Measurements from ENCODE around the gene HSD11B1. TPM values are rescaled to one million over a fixed set of nuclear protein-coding genes. Genes with fewer than 3 reads are reported as not detected.

The HSD11B1 gene
- total RNA-seq, 1 experiment from 2014 or later, result not detected

DNA sequence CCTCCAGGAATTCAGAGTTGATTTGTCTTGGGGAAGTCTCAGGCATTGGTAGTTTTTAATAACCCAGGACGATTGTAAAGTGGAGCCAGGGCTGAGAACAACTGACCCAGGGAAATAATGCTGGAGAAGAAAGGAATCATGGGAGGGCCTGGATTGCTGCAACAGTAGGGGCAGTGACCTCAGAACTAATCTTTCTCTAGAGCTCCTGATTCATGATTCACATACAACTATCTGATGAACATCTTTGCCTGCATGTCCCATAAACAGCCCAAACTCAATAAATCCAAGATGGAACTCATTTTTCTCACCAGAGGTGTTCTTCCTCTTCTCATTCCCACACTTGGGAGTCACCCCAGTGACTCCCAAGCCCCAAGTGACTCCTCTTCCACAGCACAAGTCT, 37.5 kb upstream of the HSD11B1 start:
- no peak for ATAC-seq
- no peak overlapping the region for H3K27ac Mint-ChIP-seq
- ChIA-PET POLR2A (no interaction called here), CTCF (no interaction called here)
- H3K36me3 Mint-ChIP-seq, result no peaks in the 10 kb centered on the region
- H3K4me3 Mint-ChIP-seq, result no peak overlapping the region
- no peak for DNase-seq (ENCODE audit: low spot score)
- no peaks in the 10 kb centered on the region; the same call in none of the 2 replicates for H3K27me3 Mint-ChIP-seq (ENCODE audit: low read depth)
- H3K9me3 Mint-ChIP-seq, result peaks cover 4% of the 10 kb centered on the region
- no peak for TF ChIP-seq TCF7 (CRISPR knock-in tag; IDR thresholded peaks at IDR 0.05; ENCODE audit: low read depth)
- TF ChIP-seq GTF2I (CRISPR knock-in tag; conservative IDR thresholded peaks at IDR 0.05), result no peak
- TF ChIP-seq ATF1 (CRISPR knock-in tag; IDR thresholded peaks at IDR 0.05), result no peak
- TF ChIP-seq MYBL2 (CRISPR knock-in tag; IDR thresholded peaks at IDR 0.05), result no peak
- TF ChIP-seq, protein P1, sequence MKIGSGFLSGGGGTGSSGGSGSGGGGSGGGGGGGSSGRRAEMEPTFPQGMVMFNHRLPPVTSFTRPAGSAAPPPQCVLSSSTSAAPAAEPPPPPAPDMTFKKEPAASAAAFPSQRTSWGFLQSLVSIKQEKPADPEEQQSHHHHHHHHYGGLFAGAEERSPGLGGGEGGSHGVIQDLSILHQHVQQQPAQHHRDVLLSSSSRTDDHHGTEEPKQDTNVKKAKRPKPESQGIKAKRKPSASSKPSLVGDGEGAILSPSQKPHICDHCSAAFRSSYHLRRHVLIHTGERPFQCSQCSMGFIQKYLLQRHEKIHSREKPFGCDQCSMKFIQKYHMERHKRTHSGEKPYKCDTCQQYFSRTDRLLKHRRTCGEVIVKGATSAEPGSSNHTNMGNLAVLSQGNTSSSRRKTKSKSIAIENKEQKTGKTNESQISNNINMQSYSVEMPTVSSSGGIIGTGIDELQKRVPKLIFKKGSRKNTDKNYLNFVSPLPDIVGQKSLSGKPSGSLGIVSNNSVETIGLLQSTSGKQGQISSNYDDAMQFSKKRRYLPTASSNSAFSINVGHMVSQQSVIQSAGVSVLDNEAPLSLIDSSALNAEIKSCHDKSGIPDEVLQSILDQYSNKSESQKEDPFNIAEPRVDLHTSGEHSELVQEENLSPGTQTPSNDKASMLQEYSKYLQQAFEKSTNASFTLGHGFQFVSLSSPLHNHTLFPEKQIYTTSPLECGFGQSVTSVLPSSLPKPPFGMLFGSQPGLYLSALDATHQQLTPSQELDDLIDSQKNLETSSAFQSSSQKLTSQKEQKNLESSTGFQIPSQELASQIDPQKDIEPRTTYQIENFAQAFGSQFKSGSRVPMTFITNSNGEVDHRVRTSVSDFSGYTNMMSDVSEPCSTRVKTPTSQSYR (CRISPR knock-in tag; IDR thresholded peaks at IDR 0.05), result no peak
- TF ChIP-seq, protein P2, sequence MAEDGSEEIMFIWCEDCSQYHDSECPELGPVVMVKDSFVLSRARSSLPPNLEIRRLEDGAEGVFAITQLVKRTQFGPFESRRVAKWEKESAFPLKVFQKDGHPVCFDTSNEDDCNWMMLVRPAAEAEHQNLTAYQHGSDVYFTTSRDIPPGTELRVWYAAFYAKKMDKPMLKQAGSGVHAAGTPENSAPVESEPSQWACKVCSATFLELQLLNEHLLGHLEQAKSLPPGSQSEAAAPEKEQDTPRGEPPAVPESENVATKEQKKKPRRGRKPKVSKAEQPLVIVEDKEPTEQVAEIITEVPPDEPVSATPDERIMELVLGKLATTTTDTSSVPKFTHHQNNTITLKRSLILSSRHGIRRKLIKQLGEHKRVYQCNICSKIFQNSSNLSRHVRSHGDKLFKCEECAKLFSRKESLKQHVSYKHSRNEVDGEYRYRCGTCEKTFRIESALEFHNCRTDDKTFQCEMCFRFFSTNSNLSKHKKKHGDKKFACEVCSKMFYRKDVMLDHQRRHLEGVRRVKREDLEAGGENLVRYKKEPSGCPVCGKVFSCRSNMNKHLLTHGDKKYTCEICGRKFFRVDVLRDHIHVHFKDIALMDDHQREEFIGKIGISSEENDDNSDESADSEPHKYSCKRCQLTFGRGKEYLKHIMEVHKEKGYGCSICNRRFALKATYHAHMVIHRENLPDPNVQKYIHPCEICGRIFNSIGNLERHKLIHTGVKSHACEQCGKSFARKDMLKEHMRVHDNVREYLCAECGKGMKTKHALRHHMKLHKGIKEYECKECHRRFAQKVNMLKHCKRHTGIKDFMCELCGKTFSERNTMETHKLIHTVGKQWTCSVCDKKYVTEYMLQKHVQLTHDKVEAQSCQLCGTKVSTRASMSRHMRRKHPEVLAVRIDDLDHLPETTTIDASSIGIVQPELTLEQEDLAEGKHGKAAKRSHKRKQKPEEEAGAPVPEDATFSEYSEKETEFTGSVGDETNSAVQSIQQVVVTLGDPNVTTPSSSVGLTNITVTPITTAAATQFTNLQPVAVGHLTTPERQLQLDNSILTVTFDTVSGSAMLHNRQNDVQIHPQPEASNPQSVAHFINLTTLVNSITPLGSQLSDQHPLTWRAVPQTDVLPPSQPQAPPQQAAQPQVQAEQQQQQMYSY (CRISPR knock-in tag; IDR thresholded peaks at IDR 0.05), result no peak
- TF ChIP-seq, protein P3, sequence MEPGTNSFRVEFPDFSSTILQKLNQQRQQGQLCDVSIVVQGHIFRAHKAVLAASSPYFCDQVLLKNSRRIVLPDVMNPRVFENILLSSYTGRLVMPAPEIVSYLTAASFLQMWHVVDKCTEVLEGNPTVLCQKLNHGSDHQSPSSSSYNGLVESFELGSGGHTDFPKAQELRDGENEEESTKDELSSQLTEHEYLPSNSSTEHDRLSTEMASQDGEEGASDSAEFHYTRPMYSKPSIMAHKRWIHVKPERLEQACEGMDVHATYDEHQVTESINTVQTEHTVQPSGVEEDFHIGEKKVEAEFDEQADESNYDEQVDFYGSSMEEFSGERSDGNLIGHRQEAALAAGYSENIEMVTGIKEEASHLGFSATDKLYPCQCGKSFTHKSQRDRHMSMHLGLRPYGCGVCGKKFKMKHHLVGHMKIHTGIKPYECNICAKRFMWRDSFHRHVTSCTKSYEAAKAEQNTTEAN (CRISPR knock-in tag; IDR thresholded peaks at IDR 0.05), result no peak
- TF ChIP-seq IRF2 (CRISPR knock-in tag; IDR thresholded peaks at IDR 0.05; ENCODE audit: borderline replicate concordance, low read depth), result no peak
- no peak for TF ChIP-seq ZNF232 (CRISPR knock-in tag; IDR thresholded peaks at IDR 0.05)
- TF ChIP-seq CREB1 (CRISPR knock-in tag; IDR thresholded peaks at IDR 0.05), result no peak
- TF ChIP-seq ZNF219 (CRISPR knock-in tag; IDR thresholded peaks at IDR 0.05; ENCODE audit: borderline replicate concordance), result no peak
- H3K4me1 Mint-ChIP-seq, result no peaks in the 10 kb centered on the region

DNA sequence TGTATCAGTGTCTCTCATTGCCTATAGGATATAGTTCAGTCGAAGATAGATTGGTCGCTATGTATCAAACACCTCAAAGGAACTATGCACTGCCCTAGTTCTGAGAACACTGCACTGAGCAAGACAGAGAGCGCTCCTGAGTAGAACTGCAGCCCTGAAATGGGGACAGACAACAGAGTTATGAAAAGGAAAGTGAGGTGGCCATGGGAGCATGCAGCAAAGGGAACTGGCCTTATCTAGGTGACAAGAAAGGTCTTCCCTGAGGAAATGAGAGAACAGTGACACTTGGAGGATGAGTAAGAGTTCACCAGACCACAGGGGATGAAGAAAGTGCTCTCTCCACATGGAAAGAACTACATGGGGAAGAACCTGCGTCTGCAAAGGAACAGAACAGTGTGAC, 36.9 kb upstream of the HSD11B1 start:
- no peak overlapping the region for H3K4me3 Mint-ChIP-seq
- H3K36me3 Mint-ChIP-seq, result no peaks in the 10 kb centered on the region
- no peak overlapping the region for H3K27ac Mint-ChIP-seq
- ChIA-PET POLR2A (no interaction called here), CTCF (no interaction called here)
- H3K4me1 Mint-ChIP-seq, result no peaks in the 10 kb centered on the region
- H3K9me3 Mint-ChIP-seq, result peaks cover 4% of the 10 kb centered on the region
- H3K27me3 Mint-ChIP-seq (ENCODE audit: low read depth), result peaks cover 3% of the 10 kb centered on the region
- no peak for ATAC-seq
- no peak for DNase-seq (ENCODE audit: low spot score)
- TF ChIP-seq SMAD4 (CRISPR knock-in tag; IDR thresholded peaks at IDR 0.05) (no peak), FOXJ3 (CRISPR knock-in tag; IDR thresholded peaks at IDR 0.05; ENCODE audit: borderline replicate concordance) (no peak), KAT7 (CRISPR knock-in tag; IDR thresholded peaks at IDR 0.05; ENCODE audit: borderline replicate concordance) (no peak), CREM (CRISPR knock-in tag; IDR thresholded peaks at IDR 0.05) (no peak), ZNF121 (CRISPR knock-in tag; IDR thresholded peaks at IDR 0.05) (no peak), FOXP1 (CRISPR knock-in tag; IDR thresholded peaks at IDR 0.05; ENCODE audit: borderline replicate concordance) (no peak), GABPB1 (CRISPR knock-in tag; IDR thresholded peaks at IDR 0.05) (no peak)
- TF ChIP-seq, protein P4, sequence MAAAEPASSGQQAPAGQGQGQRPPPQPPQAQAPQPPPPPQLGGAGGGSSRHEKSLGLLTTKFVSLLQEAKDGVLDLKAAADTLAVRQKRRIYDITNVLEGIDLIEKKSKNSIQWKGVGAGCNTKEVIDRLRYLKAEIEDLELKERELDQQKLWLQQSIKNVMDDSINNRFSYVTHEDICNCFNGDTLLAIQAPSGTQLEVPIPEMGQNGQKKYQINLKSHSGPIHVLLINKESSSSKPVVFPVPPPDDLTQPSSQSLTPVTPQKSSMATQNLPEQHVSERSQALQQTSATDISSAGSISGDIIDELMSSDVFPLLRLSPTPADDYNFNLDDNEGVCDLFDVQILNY (CRISPR knock-in tag; IDR thresholded peaks at IDR 0.05), result no peak
- TF ChIP-seq, protein P5, sequence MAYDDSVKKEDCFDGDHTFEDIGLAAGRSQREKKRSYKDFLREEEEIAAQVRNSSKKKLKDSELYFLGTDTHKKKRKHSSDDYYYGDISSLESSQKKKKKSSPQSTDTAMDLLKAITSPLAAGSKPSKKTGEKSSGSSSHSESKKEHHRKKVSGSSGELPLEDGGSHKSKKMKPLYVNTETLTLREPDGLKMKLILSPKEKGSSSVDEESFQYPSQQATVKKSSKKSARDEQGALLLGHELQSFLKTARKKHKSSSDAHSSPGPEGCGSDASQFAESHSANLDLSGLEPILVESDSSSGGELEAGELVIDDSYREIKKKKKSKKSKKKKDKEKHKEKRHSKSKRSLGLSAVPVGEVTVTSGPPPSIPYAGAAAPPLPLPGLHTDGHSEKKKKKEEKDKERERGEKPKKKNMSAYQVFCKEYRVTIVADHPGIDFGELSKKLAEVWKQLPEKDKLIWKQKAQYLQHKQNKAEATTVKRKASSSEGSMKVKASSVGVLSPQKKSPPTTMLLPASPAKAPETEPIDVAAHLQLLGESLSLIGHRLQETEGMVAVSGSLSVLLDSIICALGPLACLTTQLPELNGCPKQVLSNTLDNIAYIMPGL (CRISPR knock-in tag; IDR thresholded peaks at IDR 0.05), result no peak
- TF ChIP-seq, protein P6, sequence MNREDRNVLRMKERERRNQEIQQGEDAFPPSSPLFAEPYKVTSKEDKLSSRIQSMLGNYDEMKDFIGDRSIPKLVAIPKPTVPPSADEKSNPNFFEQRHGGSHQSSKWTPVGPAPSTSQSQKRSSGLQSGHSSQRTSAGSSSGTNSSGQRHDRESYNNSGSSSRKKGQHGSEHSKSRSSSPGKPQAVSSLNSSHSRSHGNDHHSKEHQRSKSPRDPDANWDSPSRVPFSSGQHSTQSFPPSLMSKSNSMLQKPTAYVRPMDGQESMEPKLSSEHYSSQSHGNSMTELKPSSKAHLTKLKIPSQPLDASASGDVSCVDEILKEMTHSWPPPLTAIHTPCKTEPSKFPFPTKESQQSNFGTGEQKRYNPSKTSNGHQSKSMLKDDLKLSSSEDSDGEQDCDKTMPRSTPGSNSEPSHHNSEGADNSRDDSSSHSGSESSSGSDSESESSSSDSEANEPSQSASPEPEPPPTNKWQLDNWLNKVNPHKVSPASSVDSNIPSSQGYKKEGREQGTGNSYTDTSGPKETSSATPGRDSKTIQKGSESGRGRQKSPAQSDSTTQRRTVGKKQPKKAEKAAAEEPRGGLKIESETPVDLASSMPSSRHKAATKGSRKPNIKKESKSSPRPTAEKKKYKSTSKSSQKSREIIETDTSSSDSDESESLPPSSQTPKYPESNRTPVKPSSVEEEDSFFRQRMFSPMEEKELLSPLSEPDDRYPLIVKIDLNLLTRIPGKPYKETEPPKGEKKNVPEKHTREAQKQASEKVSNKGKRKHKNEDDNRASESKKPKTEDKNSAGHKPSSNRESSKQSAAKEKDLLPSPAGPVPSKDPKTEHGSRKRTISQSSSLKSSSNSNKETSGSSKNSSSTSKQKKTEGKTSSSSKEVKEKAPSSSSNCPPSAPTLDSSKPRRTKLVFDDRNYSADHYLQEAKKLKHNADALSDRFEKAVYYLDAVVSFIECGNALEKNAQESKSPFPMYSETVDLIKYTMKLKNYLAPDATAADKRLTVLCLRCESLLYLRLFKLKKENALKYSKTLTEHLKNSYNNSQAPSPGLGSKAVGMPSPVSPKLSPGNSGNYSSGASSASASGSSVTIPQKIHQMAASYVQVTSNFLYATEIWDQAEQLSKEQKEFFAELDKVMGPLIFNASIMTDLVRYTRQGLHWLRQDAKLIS (CRISPR knock-in tag; IDR thresholded peaks at IDR 0.05; ENCODE audit: borderline replicate concordance), result no peak
